GM18873 (cell line): ENCODE measurements around the gene HSPB2.
A peak's percentile ranks its signal among the peaks of the same experiment; 100 is the strongest.
"Not testable (repeated sequence)": the region's sequence is repeated elsewhere in the genome, so short reads cannot be mapped to it uniquely, and the experiment has no call there.

ENCODE experiments used
- ATAC-seq: cut with Tn5 transposase; IDR thresholded peaks from one replicate; pipeline ENCODE4 v1.9.1; 2021; ENCODE audit warnings: mild to moderate bottlenecking, moderate library complexity, moderate number of reproducible peaks; ENCODE audit not compliant: unreplicated experiment, low FRiP score

HSPB2 gene, protein sequence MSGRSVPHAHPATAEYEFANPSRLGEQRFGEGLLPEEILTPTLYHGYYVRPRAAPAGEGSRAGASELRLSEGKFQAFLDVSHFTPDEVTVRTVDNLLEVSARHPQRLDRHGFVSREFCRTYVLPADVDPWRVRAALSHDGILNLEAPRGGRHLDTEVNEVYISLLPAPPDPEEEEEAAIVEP

DNA sequence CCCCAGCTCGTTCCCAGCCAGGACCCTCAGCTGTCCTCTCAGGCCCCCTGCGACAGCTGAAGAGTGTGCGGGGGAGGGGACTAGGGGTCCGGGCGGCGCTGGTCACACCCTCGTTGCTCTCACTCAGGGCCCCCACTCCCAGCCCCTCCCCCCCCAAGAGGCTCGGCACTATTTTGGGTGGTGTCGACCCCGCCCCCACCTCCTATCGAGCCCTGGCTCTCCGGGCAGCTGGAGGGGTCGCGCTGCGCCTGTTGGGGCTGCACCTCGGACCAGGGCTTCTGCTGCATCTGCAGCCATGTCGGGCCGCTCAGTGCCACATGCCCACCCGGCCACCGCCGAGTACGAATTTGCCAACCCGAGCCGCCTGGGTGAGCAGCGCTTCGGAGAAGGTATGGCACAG is at the start of gene HSPB2:
TSS of gene HSPB2 (plus strand) at position 200 of the 400 bp plus-strand sequence. CDS start at position 296, 96 bp downstream.
- no peak for ATAC-seq

DNA sequence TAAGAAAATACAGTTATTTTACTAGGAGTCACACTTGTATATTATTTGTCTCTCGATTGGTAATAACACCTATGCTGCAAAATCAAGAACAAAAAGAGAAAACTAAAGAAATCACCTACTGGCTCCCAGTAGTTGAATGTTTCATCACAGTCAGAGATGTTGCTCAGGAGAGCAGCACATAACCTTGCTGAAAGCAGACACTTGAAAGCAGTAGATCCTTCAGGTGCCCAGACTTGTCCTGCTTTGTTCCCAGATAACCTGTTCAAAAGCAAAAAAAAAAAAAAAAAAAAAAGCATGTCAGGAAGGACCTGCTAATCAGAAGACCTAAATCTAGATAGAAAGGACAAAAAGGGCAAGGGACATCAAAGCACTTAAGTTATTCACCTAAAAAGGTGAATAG is 42.4 kb upstream of the HSPB2 start:
- no peak for ATAC-seq

DNA sequence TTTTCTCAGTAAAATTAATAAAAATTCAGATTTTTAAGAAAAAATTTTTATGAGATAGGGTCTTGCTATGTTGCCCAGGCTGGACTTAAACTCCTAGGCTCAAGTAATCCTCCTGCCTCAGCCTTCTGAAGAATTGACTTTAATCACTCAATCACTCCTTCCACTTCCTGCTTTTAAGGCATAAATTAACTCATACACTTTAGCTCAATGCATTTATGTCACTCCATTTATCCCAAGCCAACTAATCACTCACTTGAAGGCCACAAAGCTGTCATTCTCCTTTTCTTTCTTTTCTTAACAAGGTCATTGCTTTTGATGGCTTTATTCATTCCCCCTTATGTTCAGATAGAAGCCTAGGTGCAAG is 42.0 kb upstream of the HSPB2 start:
- no peak for ATAC-seq

DNA sequence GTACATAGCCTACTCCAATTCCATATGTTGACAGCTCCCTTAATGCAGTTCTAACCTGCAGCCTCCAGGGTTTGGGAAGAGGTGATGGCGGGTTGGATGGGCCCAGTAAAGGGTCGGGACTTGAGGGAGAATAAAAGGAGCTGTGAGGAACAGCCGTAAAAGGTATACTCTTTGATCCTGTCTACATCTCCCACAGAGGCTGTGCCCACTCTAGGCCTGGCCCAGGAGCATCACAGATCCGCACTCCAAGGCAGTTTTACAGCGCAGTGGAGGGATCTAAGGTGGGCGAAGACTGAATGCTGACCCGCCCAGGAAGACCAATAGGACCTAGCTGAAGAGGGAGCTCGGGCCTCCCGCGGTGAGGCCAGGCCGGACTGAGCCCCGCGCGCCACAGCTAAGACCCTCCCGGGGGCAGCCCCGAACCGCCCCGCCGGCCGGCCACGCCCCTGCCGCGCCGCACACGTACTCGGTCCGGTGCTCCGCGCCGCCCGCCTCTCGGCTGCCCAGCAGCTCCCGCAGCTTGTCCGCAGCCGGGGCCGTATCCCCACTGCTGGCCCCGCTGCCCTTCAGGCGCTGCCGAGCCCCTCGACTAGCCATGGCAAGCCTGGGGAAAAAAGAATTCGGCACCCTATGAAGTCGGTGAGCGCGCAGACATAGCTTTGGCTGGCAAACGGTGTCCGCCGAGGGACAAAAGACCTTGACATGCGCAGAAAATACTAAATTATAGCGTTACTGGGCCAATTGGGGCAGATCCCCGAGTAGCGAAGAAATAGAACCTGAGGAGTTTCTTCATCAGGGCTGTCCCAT is 41.4 kb upstream of the HSPB2 start, which contains the start of gene ALG9:
TSS of gene ALG9 (minus strand) at position 696 of the 807 bp plus-strand sequence. CDS start at position 597, 99 bp downstream.
- ATAC-seq = peak; percentile 82

DNA sequence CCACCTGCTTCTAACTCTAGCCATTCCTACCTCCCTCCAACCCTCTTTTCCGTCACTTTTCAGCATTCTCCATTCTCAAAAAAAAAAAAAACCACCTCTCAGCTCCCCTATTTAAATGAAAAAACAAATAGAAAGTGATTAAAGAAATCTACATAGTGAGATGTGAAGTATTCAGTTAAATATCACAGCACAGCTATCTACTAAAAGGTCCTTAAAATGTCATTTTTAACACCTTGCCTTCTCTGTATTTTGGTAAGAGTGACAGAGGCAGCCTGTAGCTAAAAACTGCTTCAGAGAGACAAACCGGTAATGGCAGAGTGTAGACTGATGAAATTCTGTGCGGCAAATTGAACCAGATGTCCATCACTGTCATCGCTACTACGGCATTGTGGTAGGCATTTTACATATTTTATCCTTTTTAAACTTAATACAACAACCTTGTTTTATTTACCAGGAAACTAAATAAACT is 40.8 kb upstream of the HSPB2 start:
- no peak for ATAC-seq

DNA sequence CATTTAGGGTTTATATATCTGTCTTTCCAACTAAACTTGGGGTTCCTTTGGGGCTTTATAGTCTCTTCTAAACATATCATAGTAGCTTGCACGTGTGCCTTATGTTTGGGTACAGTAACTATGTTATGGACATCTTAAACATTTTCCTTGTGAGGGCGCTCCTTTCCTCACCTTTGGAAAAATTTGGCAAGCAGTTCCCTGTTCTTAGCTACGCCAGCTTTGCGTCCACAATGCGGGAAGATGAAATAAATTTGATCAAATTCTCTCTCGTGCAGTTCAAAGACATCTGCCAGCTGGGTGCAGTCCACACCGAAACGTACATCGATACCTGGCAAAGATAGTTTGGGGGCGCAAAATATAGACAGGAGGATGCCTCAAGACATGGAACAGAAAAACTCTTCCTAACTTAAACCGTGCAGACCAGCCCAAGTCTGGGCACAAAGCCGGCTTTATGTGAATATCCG is 34.1 kb upstream of the HSPB2 start:
- ATAC-seq = no peak

DNA sequence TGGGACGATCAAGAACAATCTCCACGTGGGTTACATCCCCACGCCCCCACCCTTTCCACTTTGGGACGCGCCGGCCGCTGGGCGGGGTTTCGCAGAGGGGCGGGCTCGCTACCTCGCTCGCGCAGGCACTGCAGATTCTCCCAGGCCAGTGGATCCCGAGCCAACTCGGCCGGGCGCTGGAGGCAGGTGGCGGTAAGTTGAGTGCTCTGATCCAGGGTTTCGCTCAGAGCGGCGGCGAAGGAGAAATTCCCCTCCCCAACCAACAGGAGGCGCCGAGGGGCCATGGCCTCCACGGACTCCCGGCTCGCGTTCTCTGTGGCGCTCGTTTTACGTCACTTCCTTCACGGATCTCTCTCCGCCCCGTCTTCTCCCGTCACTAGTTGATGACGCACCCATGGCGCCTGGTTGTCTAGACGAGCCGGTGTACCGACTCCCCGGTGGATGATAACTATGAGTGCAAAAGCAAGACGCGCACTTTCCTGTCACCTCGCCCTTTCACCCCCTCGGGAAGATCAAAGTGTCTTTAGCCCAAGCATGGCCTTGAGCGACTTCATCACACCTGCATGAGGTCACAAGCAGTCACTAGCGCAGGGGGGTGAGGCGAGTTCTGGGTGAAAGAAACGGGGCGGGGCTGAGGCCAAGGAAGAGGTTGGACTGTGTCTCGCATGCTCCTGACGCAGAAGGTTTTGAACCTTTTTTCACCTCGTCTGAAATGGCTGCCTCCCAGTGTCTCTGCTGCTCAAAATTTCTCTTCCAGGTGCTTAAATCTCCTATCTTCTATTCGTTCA is 33.5 kb upstream of the HSPB2 start, which contains the start of the genes CFAP68 and FDXACB1:
TSS of gene CFAP68 (plus strand) at position 693 of the 788 bp plus-strand sequence. CDS start at position 713, 20 bp downstream.
TSS of gene FDXACB1 (minus strand) at position 317 of the 788 bp plus-strand sequence. CDS start at position 284, 33 bp downstream.
- peak; percentile 84 for ATAC-seq

DNA sequence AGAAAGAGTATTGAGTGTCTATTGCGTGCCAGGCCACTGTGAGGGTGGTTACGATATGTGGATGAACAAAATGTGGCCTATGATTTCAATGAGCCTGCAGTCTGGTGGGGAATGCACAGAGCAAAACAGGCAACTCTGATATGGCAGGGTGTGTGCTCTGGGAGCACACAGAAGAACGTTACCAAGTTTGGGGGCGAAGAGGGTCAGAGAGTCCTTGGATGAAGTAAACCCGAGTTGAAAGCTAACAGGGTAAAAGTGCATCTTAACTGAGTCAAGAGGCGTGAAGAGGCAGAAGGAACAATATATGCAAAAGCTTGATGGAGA is 32.9 kb upstream of the HSPB2 start:
- no peak for ATAC-seq

DNA sequence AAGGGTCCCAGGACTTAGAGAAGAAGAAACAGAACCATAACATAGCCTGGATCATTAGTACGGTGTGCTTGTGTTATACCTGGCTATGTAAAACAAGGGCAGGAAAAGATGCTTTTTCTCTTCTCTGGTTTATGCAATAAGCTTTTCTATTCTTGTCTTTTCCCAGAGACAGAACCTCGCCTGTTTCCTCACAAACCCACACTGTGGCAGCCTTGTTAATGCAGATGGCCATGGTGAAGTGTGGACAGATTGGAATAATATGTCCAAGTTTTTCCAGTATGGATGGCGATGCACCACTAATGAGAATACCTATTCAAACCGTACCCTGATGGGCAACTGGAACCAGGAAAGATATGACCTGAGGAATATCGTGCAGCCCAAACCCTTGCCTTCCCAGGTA is 30.3 kb upstream of the HSPB2 start:
- no peak for ATAC-seq

DNA sequence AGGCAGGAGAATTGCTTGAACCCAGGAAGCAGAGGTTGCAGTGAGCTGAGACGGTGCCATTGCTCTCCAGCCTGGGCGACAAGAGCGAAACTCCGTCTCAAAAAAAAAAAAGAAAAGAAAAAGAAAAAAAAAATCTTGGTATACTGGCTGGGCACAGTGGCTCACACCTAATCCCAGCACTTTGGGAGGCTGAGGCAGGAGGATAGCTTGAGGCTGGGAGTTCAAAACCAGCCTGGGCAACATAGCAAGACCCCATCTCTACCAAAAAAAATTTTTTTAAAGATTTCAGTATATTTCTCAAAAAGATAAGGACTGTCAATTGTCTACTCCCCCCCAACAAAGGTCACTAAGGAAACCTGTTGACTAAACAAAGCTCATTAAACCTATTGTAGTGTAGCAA is 27.5 kb upstream of the HSPB2 start:
- ATAC-seq = not testable (repeated sequence)

DNA sequence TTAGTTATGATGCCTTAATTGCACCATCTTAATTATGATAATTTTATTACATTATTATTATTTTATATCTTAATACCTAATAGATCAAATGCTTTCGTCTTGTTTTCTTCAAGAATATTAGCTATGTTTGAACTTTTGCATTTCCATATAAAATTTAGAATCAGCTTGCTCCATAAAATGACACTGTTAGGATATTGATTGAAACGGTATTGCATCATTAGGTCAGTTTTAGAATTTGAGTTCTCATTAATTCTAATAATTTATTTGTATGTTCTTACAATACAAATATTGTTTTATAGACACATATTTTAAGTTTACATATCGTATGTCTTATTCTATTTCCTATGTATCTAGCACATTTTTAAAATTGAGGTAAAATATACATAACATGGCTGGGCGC is 26.5 kb upstream of the HSPB2 start:
- no peak for ATAC-seq

DNA sequence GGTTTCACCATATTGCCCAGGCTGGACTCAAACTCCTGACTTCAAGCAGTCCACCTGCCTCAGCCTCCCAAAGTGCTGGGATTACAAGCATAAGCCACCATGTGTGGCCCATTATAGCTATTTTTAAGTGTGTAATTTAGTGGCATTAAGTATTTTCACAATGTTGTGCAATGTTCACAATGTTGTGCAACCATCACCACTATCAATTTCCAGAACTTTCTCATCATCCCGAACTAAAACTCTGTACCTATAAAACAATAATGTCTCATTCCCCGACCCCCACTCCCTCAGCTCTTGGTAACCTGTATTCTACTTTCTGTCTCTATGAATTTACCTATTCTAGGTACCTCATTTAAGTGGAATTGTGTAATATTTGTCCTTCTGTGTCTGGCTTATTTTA is 25.7 kb upstream of the HSPB2 start:
- ATAC-seq = no peak

DNA sequence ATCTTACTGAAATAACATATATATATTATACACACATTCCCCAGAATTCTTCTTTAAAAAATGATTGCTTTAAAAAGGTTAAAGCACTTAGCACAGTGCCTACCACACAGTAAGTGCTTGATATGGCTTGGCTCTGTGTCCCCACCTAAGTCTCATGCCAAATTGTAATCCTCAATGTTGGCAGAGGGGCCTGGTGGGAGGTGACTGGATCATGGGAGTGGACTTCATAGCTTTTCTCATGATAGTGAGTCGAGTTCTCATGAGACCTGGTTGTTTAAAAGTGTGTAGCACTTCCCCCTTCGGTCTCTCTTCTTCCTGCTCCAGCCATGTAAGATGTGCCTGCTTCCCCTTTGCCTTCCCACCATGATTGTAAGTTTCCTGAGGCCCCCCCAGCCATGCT is 7.1 kb upstream of the HSPB2 start:
- ATAC-seq = no peak

DNA sequence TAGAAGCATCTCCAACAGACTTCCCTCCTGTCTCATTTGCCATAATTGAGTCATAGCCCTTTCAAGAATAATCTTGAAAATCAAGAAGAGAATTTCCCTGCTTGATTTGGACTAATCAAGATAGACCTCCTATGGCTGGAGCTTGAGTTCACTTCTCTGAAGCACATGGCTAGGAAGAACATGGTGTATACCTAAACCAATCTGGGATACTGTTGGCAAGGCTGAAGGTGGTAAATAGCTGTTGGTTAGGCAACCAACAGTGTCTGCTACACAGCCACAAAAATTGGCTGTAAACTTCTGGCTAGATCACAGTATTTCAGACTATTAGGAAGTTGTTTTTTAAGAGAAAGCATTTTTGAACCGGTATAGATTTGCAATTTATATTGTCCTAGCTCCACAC is 5.9 kb upstream of the HSPB2 start:
- no peak for ATAC-seq

DNA sequence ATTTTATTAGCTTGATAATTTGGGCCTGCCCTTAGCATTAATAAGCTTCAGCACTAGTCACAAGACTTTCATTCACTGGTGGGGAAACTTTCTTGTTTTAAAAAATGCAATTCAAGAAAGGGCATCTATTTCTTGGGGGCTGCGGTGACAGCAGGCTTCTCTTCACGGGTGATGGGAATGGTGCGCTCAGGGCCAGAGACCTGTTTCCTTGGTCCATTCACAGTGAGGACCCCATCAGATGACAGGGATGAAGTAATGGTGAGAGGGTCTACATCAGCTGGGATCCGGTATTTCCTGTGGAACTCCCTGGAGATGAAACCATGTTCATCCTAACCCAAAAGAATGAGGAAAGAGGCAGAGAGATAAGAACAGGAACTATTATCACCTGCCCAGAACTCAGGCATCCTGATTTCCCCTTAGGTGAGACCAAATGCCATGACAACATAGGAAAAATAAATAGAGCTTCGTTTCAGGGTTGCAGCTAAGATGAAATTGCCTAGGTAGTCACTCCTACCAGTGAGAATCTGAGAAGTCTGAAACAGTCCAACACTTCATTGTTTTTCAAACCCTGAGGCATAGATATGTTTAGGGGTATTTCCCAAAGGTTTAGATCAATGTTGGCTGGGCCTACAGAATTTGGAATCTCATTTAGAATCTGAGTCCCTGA is 3.8 kb upstream of the HSPB2 start:
- no peak for ATAC-seq

DNA sequence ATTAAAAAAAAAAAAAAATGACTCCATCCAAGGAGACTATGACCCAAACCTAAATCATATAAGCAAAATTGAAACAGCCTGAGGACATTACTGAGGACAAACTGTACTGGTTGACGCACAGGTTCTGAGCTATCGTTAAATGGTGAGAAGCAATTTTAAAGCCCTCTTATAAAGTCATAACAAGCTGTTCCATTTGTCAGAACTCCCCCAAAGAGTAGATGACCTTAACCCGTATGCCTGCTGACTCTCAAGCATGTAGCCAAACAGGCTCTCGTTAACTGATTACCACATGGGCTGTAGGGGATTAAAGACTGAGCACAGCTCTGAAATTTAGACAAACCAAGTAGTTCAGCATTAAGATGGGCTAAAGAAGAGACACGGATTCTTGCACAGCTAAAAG is 3.2 kb upstream of the HSPB2 start:
- no peak for ATAC-seq

DNA sequence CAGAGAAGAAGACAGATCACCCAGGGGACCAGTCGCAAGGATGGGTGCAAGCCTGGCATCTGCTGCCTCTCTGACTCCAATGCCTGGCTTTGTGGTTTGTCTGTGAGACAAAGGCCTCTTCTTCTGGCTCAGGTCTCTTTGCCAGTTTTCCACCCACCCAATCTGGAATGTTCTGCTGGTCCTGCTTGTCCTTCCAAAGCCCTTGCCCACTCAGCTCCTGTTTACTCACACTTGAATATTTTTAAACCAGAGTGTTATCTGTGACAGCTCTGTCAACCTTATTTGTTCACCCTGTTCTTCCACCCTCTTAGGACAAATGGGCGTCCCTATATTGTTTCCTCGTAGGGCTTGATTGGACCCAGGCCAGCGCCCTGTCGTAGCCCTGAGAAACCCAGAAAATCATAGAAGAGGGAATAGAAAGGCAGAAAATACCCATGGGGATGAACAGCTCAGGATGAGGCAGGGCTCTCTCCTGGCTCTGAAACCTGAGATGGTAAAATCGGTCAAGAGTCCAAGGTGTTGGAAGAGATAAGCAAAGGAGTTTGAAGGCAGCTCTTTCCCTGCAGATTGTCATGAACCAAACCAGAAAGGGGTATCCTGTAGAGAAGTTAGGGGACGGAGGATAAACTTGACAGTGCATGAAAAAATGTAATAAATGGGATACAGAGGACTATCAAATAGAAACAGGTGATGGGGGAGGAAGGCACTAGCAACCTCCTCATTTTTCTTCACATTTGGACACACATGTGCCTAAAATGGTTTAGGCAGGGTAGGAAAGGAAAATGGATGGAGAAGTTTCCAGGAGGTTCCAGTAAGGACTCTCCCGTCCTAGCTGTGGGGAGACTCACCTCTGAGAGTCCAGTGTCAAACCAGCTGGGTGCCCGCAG is 1.6 kb upstream of the HSPB2 start:
- no peak for ATAC-seq

DNA sequence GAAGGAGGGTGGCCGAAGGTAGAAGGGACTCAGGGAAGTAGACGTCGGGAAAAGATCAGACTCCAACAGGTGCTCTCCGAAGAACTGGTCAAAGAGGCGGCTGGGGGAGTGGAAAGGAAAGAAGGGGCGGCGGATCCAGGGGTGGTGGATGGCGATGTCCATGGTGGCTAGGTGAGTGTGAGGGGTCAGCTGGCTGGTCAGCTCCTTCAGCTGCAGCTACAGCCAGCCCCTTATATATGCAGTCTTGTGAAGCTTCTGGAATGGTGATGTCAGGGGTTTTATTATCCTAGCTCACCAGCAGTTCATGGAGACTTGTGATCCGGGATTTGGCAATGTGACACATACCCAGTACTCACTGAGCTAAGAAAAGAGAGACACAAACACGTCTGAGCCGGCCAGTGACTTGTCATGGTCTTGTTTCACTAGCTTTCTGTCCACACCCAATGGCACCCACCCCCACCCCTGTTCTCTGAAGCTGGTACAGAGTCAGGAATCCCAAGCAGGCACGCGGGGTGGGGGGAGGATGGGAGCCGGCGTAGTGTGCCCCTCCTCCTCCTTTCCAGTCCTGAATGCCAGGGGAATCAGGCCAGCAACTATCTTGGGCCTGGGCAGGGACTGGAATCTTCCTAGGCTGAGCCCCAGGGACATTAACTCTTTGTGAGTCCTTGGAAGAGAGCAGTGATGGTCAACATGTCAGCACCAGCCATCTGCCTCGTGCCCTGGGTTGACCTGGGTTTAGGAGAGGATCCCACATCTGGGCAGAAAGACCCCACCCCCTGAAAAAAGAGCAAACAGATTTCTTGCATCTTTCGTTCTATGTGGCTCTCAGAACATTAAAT is 752 bp upstream of the HSPB2 start, which contains the start of gene CRYAB:
TSS of gene CRYAB (minus strand) at position 208 of the 839 bp plus-strand sequence. CDS start at position 162, 46 bp downstream.
- no peak for ATAC-seq
